Activated naive CD4-positive, alpha-beta T cell treated with Interleukin-2 at 50 U/mL for 16 hours (primary cell): ENCODE results near the gene C1QTNF3.
"Not testable (repeated sequence)": the region's sequence is repeated elsewhere in the genome, so short reads cannot be mapped to it uniquely, and the experiment has no call there.

ENCODE experiments used
- DNase-seq: peaks from one replicate; pipeline ENCODE4 v3.0.0-alpha.2; 2020

C1QTNF3 gene

GRCh38 chr5:34017254-34017653 is 25.8 kb downstream of the C1QTNF3 start:
- DNase-seq = no peak

DNA sequence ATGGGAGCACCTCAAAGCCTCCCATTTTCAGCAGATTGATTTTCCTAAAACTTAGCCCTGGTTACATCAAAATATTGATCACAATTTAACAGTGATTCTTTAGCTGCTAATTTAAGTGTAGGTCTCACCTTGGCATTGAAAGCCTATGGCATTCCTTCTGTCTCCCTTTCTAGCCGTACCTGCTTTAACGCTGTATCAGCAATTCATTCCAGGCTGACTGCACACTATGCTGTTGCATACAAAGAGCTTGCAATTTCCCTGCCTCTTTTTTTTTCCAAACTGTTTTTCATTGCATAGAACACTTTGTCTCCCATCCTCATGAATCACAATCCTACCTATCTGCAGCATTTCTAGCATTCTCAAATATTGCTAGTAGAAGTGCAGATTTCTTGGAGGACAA is 26.3 kb downstream of the C1QTNF3 start:
- DNase-seq = no peak

DNA sequence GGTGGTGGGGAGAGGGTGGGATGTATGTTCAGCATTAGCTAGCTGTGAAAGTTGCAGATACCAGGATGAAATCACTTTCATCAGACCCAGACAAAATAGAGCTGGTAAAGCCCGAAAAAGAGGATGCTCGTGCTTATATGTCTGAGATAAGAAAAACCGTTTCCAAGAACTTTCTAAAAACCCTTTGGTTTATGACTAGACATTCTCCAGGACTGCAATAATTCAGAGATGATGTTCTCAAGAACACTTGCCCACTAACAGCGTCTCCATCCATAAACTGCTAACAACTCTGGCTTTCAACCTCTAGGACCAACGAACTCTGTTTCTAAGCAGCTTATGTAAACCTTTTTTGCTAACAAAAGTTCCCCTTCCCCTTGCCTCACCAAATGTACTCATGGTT is 26.8 kb downstream of the C1QTNF3 start:
- DNase-seq = no peak

DNA sequence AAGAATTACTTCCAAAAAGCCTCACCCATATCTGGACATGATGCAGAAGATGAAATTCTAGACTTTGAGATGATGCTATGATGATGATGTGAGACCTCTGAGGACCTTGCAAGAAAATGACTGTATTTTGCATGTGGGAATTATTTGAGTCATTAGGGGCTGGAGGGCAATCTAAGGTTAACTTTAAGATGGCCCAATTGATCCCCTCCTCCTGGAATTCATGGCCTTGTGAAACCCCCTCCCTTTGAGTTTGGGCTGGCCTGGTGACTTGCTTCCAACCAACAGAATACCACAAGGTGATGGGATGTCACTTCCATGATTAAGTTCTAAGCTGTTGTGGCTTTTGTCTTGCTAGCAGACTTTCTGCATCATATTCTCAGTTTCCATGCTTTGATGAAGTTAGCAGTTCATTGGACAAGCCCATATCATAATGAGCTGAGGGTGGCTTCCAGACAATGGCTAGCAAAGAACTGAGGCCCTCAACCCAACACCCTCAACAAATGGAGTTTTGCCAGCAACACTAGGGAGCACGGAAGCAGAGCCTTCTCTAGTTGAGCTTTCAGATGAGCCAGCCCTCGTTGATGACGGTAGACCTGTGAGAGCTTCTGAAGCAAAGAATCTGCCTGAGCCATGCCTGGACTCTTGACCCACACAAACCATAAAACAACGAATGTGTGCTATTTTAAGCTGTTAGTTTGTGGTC is 27.7 kb downstream of the C1QTNF3 start:
- DNase-seq = no peak

- no peak for DNase-seq
Observed at GRCh38 chr5:34014626-34015025, 28.4 kb downstream of the C1QTNF3 start.

- no peak for DNase-seq
Observed at GRCh38 chr5:34013547-34013946, 29.5 kb downstream of the C1QTNF3 start.

- DNase-seq = no peak
Observed at GRCh38 chr5:34012791-34013190, 30.2 kb downstream of the C1QTNF3 start.

DNA sequence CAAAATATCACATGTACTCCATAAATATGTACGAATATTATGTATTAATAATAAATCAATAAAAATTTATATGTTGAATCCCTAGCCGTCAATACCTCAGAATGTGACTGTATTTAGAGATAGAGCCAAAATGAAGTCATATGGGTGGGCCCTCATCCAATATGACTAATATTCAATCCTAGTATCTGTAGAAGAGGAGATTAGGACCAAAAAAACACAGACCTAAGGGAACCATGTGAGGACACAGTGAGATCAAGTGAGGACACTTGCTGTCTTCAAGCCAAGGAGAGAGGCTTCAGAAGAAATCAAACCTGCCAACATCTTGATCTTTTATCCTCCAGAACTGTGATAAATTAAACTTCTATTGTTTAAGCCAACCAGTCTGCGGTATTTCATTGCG is 31.5 kb downstream of the C1QTNF3 start:
- DNase-seq = no peak

DNA sequence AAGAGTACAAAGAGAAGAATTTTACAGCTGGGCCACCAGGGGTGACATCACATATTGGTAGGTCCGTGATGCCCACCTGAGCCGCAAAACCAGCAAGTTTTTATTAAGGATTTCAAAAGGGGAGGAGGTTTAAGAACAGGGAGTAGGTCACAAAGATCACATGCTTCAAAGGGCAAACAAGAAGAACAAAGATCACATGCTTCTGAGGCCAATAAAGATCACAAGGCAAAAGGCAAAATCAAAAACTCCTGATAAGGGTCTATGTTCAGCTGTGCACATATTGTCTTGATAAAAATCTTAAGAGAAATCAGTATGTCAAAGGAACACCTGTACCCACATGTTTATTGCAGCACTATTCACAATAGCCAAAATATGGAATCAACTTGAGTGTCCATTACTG is 32.9 kb downstream of the C1QTNF3 start:
- DNase-seq = not testable (repeated sequence)

DNA sequence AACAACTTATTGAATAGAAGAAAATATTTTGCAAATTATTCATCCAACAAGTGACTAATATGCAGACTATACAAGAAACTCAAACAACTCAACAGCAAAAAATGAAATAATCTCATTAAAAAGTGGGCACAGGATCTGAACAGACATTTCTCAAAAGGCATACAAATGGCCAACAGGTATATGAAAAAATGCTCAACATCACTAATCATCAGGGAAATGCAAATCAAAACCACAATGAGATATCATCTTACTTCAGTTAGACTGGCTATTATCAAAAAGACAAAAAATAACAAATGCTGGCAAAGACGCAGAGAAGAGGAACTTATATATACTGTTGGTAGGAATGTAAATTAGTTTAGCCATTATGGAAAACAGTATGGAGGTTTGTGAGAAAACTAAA is 33.4 kb downstream of the C1QTNF3 start:
- DNase-seq = no peak

DNA sequence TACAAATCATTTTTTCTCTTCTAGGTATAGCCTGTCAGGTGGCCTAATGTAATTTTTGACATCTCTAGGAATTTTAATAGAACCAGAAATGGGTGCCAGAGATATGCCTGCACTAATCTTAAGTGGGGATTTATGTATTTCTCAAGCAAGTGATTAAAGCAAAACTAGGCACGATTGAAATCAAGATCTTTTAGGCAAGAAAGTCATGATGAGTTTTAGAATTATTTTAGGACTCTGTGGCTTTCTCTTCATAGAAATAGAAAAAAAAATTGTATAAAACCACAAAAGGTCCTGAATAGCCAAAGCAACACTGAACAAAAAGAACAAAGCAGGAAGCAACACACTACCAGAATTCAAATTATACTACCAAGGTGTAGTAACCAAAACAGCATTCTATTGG is 34.2 kb downstream of the C1QTNF3 start:
- no peak for DNase-seq

GRCh38 chr5:34007621-34008600 is 35.1 kb downstream of the C1QTNF3 start, which contains the start of gene AMACR:
Gene AMACR, minus strand, starts transcription at chr5:34008050. Its CDS starts 31 bp downstream, at chr5:34008019.
- DNase-seq = peak; percentile 87

DNA sequence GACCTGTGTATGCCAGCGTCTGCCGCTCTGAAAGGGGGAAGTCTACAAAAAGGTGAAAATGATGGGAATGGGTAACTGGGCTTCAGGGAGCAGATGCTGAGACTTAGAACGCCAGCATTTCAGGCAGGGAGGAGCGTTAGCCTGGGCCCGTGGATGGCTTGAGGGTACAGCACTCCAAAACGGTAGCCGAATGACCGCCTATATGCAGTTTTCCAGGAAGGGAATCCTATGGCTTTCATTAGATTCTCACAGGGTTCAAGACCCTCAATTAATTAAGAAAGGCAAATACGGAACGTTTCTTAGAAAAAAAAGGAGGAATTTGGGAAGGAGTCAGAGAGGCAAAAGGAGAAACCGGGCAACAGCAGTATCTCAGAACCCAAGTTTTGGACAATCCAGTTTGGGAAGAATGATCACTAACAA is 35.8 kb downstream of the C1QTNF3 start:
- DNase-seq = no peak

- DNase-seq = no peak
Observed at GRCh38 chr5:34005681-34006080, 37.3 kb downstream of the C1QTNF3 start.

DNA sequence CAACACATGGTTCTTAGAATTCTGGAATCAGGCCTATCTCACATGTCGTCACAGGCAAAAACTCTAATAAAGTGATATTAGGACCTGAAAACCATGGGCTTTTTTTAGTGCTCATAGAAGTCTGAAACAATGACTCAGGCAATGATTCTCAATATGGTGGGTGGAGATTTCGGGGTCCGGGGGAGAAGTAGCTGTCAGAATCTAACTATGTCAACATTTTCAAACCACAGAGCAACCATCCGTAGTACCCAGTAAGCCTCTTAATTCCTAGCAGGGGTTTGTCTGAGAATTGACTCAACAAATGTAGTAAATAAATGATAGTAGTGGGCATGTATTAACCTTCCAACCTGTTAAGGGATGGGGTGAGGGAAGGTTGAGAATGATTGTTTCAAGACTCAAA is 37.8 kb downstream of the C1QTNF3 start:
- DNase-seq = peak; percentile 8

- DNase-seq = no peak
Observed at GRCh38 chr5:34003941-34004340, 39.1 kb downstream of the C1QTNF3 start.

DNA sequence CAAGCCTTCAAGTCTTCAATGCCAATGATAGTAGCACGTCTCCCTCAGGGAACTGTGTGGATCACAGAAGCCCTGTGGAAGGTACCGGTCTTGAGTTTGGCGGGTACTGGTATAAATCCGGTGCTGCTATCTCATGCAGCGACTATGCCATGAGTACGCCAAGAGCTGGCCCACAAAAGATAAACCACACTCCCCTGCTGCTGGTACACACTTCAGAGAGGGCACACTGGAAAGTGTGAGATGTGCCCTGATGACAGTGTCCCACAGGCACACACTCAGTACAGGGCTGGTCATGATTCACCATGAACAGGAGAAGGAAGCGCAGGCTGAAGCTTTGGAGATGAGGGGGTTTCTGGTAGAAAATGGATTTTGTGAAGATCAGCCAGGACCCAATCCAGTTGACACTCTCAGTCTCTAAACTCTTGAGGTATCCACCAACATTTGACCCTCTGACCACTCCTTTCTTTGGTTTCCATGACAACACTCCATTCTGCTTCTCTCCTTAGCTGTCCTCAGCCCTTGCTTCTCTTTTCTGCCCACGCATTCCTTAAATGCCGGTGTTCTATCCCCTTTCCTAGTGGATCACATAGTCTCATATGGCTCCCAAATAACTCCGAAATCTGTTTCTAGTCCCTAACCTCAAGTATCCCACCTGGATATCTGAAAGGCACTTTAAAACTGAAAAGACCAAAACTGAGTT is 40.2 kb downstream of the C1QTNF3 start:
- no peak for DNase-seq

DNA sequence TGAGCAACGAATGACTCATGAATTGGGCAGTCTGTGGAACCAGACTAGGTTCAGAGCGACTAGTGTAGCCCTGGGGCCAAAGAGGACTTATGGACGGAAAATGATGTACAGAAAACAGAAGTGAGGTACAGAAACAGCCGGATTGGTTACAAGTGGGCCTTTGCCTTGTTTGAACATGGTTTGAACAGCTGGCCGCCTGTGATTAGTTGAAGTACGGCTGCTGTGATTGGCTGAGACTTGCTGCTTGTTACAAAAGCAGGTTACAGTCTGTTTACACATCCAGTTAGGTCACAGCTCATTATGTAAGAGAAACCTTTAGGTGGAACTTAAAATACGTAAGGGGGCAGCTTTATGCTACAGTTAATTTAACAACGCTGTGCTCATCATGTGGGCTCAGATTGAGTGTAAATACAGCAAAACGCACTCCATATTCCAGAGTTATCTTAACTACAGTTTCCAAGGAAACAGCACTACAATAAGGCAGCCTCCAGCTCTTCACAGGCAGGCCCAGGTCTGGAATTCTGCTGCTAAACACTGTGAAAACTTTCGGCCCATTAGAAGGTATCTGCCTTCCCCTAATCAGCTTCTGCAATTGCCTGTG is 41.7 kb downstream of the C1QTNF3 start:
- DNase-seq = no peak

- no peak for DNase-seq
Observed at GRCh38 chr5:33999978-34000377, 43.0 kb downstream of the C1QTNF3 start.

GRCh38 chr5:33997331-33997983 is 45.6 kb downstream of the C1QTNF3 start:
- peak; percentile 4 for DNase-seq

DNA sequence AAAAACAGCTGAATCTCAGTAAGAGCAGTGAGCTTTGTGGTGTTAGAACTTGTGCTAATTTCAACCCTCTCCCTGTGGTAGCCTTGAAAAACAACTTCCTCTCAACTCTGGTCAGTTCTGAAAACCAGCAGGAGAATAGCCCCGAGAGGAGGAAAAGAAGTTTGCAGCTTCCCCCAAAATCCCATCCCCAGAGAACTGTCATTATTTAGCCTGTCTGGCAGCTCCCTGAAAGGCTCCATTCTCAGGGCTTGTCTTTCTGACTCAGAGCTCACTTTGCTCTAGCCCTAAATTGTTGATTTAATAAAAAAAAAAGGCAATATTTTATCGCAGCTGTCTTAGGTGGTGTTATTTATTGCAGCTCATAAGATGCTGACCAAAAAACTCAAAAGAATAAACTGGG is 47.1 kb downstream of the C1QTNF3 start:
- no peak for DNase-seq

GRCh38 chr5:33994845-33995244 is 48.2 kb downstream of the C1QTNF3 start:
- no peak for DNase-seq
